GM23338 (cell line): ENCODE measurements around the gene TAF3. TPM values are rescaled to one million over a fixed set of nuclear protein-coding genes. Genes with fewer than 3 reads are reported as not detected.

ENCODE experiments used
- ATAC-seq: fragments of 200-7000 bp; cut with Tn5 transposase; 3 replicates; pipeline ENCODE4 v1.9.1; 2020
- DNase-seq: peaks from one replicate; pipeline ENCODE4 v3.0.0-alpha.2; 2015; ENCODE audit warnings: low spot score
- H2AFZ ChIP-seq: fragments of 200-600 bp; sonication (generic); 2 replicates; pipeline ENCODE4 v1.8.0; 2016; ENCODE audit warnings: antibody characterized with exemption, mild to moderate bottlenecking, moderate library complexity
- H3F3A ChIP-seq: fragments of 200-600 bp; sonication (generic); replicated peaks from 2 replicates; pipeline ENCODE4 v1.8.0; 2017; ENCODE audit warnings: antibody characterized with exemption, mixed run types, low read depth
- H3K27ac ChIP-seq: fragments of 200-600 bp; sonication (generic); 2 replicates; pipeline ENCODE4 v1.6.1; 2016; ENCODE audit warnings: low read depth
- H3K27me3 ChIP-seq: fragments of 200-600 bp; sonication (generic); 2 replicates; pipeline ENCODE4 v1.8.0; 2016; ENCODE audit warnings: mild to moderate bottlenecking, mixed run types, moderate library complexity; ENCODE audit not compliant: insufficient read depth
- H3K36me3 ChIP-seq: fragments of 200-600 bp; sonication (generic); 2 replicates; pipeline ENCODE4 v1.8.0; 2016; ENCODE audit warnings: mild to moderate bottlenecking; ENCODE audit not compliant: insufficient read depth
- H3K4me1 ChIP-seq: fragments of 200-600 bp; sonication (generic); 2 replicates; pipeline ENCODE4 v1.8.0; 2016; ENCODE audit warnings: mild to moderate bottlenecking, moderate library complexity; ENCODE audit not compliant: insufficient read depth
- H3K4me2 ChIP-seq: fragments of 200-600 bp; sonication (generic); 2 replicates; pipeline ENCODE4 v1.7.1; 2017; ENCODE audit warnings: mixed run types
- H3K4me3 ChIP-seq: fragments of 200-600 bp; sonication (generic); 2 replicates; pipeline ENCODE4 v1.6.1; 2016; ENCODE audit warnings: mixed run types
- H3K79me2 ChIP-seq: fragments of 200-600 bp; sonication (generic); replicated peaks from 2 replicates; pipeline ENCODE4 v1.8.0; 2017; ENCODE audit warnings: mild to moderate bottlenecking; ENCODE audit not compliant: insufficient read depth
- H3K9me2 ChIP-seq: fragments of 200-600 bp; sonication (generic); 2 replicates; pipeline ENCODE4 v1.8.0; 2017; ENCODE audit not compliant: insufficient read depth
- H4K20me1 ChIP-seq: fragments of 200-600 bp; sonication (generic); replicated peaks from 2 replicates; pipeline ENCODE4 v1.8.0; 2017; ENCODE audit warnings: mild to moderate bottlenecking; ENCODE audit not compliant: insufficient read depth
- H3K27ac Mint-ChIP-seq: 2 replicates; pipeline ENCODE4 v1.8.0; 2020; ENCODE audit warnings: inconsistent platforms, mild to moderate bottlenecking, moderate library complexity, mixed read lengths
- H3K27me3 Mint-ChIP-seq: 3 replicates; pipeline ENCODE4 v1.8.0; 2022; ENCODE audit warnings: low read depth, mild to moderate bottlenecking, moderate library complexity, mixed read lengths, inconsistent platforms; ENCODE audit not compliant: insufficient read depth, poor library complexity
- H3K36me3 Mint-ChIP-seq: 3 replicates; pipeline ENCODE4 v1.8.0; 2021; ENCODE audit warnings: low read depth, mild to moderate bottlenecking, inconsistent platforms, moderate library complexity, mixed read lengths
- H3K4me1 Mint-ChIP-seq: 3 replicates; pipeline ENCODE4 v1.8.0; 2020; ENCODE audit warnings: mild to moderate bottlenecking, inconsistent platforms, mixed read lengths
- H3K4me3 Mint-ChIP-seq: 3 replicates; pipeline ENCODE4 v1.8.0; 2021; ENCODE audit warnings: moderate library complexity, mild to moderate bottlenecking, inconsistent platforms, mixed read lengths
- H3K9me3 Mint-ChIP-seq: 3 replicates; pipeline ENCODE4 v1.8.0; 2020; ENCODE audit warnings: moderate library complexity, mild to moderate bottlenecking, inconsistent platforms, mixed read lengths
- CREB1 ChIP-seq: fragments of 250-450 bp; sonication (Bioruptor Pico); IDR thresholded peaks from 2 replicates; pipeline ENCODE4 v1.5.0; 2020; ENCODE audit warnings: low read depth, mild to moderate bottlenecking, moderate library complexity
- CTCF ChIP-seq, 2 experiments: fragments of 200-600 bp in 1 of 2; sonication (generic) in 1 of 2; conservative IDR thresholded peaks; 2 replicates each; pipeline versions ENCODE4 v1.5.1 to v1.6.1; 2016 to 2017; ENCODE audit warnings: antibody characterized with exemption in 2 of 2, low read depth in 2 of 2, mild to moderate bottlenecking in 2 of 2, moderate library complexity in 1 of 2
- ETS1 ChIP-seq: IDR thresholded peaks from 2 replicates; pipeline ENCODE4 v1.6.1; 2016; ENCODE audit warnings: antibody characterized with exemption
- EZH2 ChIP-seq: fragments of 200-600 bp; sonication (generic); IDR thresholded peaks from one replicate; pipeline ENCODE4 v1.8.0; 2017; ENCODE audit warnings: antibody characterized with exemption, mild to moderate bottlenecking, low read depth; ENCODE audit not compliant: unreplicated experiment
- EZH2phosphoT487 ChIP-seq: fragments of 200-600 bp; sonication (generic); IDR thresholded peaks from one replicate; pipeline ENCODE4 v1.8.1; 2018; ENCODE audit warnings: antibody characterized with exemption; ENCODE audit not compliant: unreplicated experiment
- JUNB ChIP-seq: IDR thresholded peaks from one replicate; pipeline ENCODE4 v1.6.1; 2016; ENCODE audit warnings: antibody characterized with exemption; ENCODE audit not compliant: unreplicated experiment
- NANOG ChIP-seq: IDR thresholded peaks from 2 replicates; pipeline ENCODE4 v1.6.1; 2016; ENCODE audit warnings: antibody characterized with exemption, borderline replicate concordance
- POLR2AphosphoS5 ChIP-seq: IDR thresholded peaks from 2 replicates; pipeline ENCODE4 v1.6.1; 2016; ENCODE audit warnings: antibody characterized with exemption, low read depth
- REST ChIP-seq: IDR thresholded peaks from one replicate; pipeline ENCODE4 v1.6.1; 2018; ENCODE audit warnings: antibody characterized with exemption; ENCODE audit not compliant: unreplicated experiment
- STAT1 ChIP-seq: IDR thresholded peaks from one replicate; pipeline ENCODE4 v1.6.1; 2016; ENCODE audit warnings: antibody characterized with exemption; ENCODE audit not compliant: unreplicated experiment
- ZNF114 ChIP-seq: fragments of 250-450 bp; sonication (Bioruptor Pico); IDR thresholded peaks from 2 replicates; pipeline ENCODE4 v1.5.0; 2020; ENCODE audit warnings: mild to moderate bottlenecking, moderate library complexity
- ZNF331 ChIP-seq: fragments of 250-450 bp; sonication (Bioruptor Pico); IDR thresholded peaks from 2 replicates; pipeline ENCODE4 v1.5.0; 2020; ENCODE audit warnings: low read depth, mild to moderate bottlenecking, moderate library complexity
- ZNF462 ChIP-seq: fragments of 250-450 bp; sonication (Bioruptor Pico); IDR thresholded peaks from 2 replicates; pipeline ENCODE4 v1.5.0; 2020; ENCODE audit warnings: mild to moderate bottlenecking, moderate library complexity
- polyA plus RNA-seq: library from polyadenylated mRNA; unstranded; fragments of >200 nt; fragmentation: Nextera tagmentation; extraction: Ambion mirVana; gene quantifications from 2 replicates; pipeline ENCODE4 v1.2.1, GENCODE V29; 2016
- total RNA-seq: library from RNA; depleted of rRNA; stranded (reverse); fragments of >200 nt; shearing (Covaris generic); gene quantifications from 2 replicates; pipeline ENCODE4 v1.2.3, GENCODE V29; 2014

Gene TAF3
- total and polyA plus RNA-seq, 2 experiments from 2014 or later = 6.4 to 15.2 TPM

GRCh38 chr10:7890781-7891180 is 72.5 kb downstream of the TAF3 start:
- H3K27ac Mint-ChIP-seq = no peak overlapping the region
- Histone ChIP-seq H2AFZ (no peak overlapping the region), H3K79me2 (peaks cover 6% of the 10 kb centered on the region), H3K9me2 (no peaks in the 10 kb centered on the region), H3K4me2 (no peak overlapping the region), H4K20me1 (peaks cover 17% of the 10 kb centered on the region; the same call in 1 of the 2 replicates), H3K27ac (no peak overlapping the region), H3K4me3 (no peak overlapping the region), H3K27me3 (no peaks in the 10 kb centered on the region), H3F3A (no peaks in the 10 kb centered on the region), H3K36me3 (no peaks in the 10 kb centered on the region), H3K4me1 (0 out of 2 replicates have a peak, but pooled peaks cover 10% of the 10 kb centered on the region)
- ATAC-seq (no peak), DNase-seq (no peak)
- TF ChIP-seq ZNF114 (CRISPR knock-in tag) = no peak
- TF ChIP-seq POLR2AphosphoS5 = no peak
- no peak for TF ChIP-seq ETS1
- no peak for TF ChIP-seq REST
- no peak for TF ChIP-seq CREB1 (CRISPR knock-in tag)
- TF ChIP-seq ZNF462 = no peak
- no peak for TF ChIP-seq STAT1
- no peak for TF ChIP-seq CTCF (conservative IDR thresholded peaks at IDR 0.05; ENCODE audit: low read depth in 2 of 2)
- no peak for TF ChIP-seq EZH2
- no peak for TF ChIP-seq ZNF331 (CRISPR knock-in tag)
- TF ChIP-seq NANOG = no peak
- no peak for TF ChIP-seq JUNB
- no peak for TF ChIP-seq EZH2phosphoT487
- H3K9me3 Mint-ChIP-seq = no peaks in the 10 kb centered on the region
- H3K4me1 Mint-ChIP-seq = peaks cover 14% of the 10 kb centered on the region
- peaks cover 2% of the 10 kb centered on the region for H3K27me3 Mint-ChIP-seq
- H3K4me3 Mint-ChIP-seq = no peak overlapping the region
- no peaks in the 10 kb centered on the region for H3K36me3 Mint-ChIP-seq
